A549 (cell line): Measurements from ENCODE around the gene FAF1.

Source experiments
- BHLHE40 ChIP-seq: IDR thresholded peaks from 2 replicates; pipeline ENCODE4 v1.6.1; 2012; ENCODE audit warnings: low read depth, low read length, inconsistent platforms
- CEBPB ChIP-seq, 2 experiments: fragments of >200 bp in 1 of 2; sonication (Bioruptor Twin) in 1 of 2; formaldehyde crosslinking in 1 of 2; IDR thresholded peaks; 2 replicates each; pipeline ENCODE4 v1.6.1; 2012 to 2016
- CTCF ChIP-seq: fragments of >200 bp; sonication (Bioruptor Twin); formaldehyde crosslinking; IDR thresholded peaks from 3 replicates; pipeline ENCODE4 v1.5.1; 2016
- EP300 ChIP-seq, 2 experiments: fragments of >200 bp; sonication (Bioruptor Twin); formaldehyde crosslinking; IDR thresholded peaks; 2 replicates in 1 of 2; 3 replicates in 1 of 2; pipeline ENCODE4 v1.6.1; 2016 to 2017
- MAFK ChIP-seq: fragments of 450-650 bp; IDR thresholded peaks from 2 replicates; pipeline ENCODE4 v1.6.1; 2014; ENCODE audit not compliant: partially characterized antibody
- MAX ChIP-seq: IDR thresholded peaks from 2 replicates; pipeline ENCODE4 v1.6.1; 2012
- POLR2A ChIP-seq: IDR thresholded peaks from 2 replicates; pipeline ENCODE4 v1.6.1; 2012; ENCODE audit warnings: mild to moderate bottlenecking, low read length
- RAD21 ChIP-seq, 2 experiments: fragments of >200 bp in 1 of 2; sonication (Bioruptor Twin) in 1 of 2; formaldehyde crosslinking in 1 of 2; IDR thresholded peaks in 1 of 2; conservative IDR thresholded peaks in 1 of 2; 2 replicates in 1 of 2; 3 replicates in 1 of 2; pipeline ENCODE4 v1.6.1; 2012 to 2018; ENCODE audit warnings: inconsistent platforms in 1 of 2

GRCh38 chr1:50427086-50427817, 532.8 kb downstream of the FAF1 start:
- TF ChIP-seq CEBPB (IDR thresholded peaks at IDR 0.05) (no peak), BHLHE40 (no peak), MAFK (no peak), MAX (no peak), RAD21 (conservative IDR thresholded peaks at IDR 0.05 in 1 of 2, IDR thresholded peaks at IDR 0.05 in 1 of 2) (no peak), POLR2A (no peak), CTCF (no peak), EP300 (IDR thresholded peaks at IDR 0.05) (no peak)
